ENCODE data around the gene KLHL22.

The KLHL22 gene

DNA sequence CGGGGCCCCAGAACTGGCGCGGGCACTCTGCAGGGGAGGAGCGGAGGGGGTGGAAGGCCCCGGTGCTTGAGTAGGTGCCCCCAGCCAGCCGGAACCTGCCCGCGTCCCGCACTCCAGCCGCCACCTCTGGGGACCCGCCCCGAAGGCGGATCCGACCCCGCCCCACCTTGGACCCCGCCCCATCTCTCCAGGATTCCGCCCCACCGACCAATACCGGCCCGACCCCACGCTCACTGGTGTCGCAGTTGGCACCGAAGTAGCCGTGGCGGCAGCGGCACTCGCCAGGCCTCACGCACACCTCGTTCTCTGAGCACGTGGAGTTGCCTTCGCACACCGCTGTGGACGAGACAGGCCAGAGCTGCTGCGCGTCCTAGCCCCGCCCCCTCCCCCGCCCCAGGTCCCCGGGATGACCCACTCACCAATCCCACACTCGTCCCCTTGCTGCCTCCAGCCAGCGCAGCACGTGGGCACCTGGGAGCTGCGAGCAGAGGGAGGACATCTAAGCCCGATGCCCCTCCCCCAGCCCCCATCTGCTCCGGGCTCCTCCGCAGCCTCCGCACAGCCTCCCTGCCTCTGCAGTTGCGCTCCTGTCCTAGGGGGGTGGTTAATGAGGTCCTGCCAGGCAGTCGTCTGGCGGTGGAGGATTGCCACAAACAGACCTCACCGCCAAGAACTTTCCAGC lies 63.9 kb downstream of the KLHL22 start:
- Histone ChIP-seq H3K4me2 (ENCODE audit: low read length) (no peak overlapping the region), H3K9me2 (ENCODE audit: low read depth, low read length) (no peaks in the 10 kb centered on the region), H3K79me2 (ENCODE audit: insufficient read depth, low read length) (no peaks in the 10 kb centered on the region), H3K9me3 (ENCODE audit: low read length) (no peaks in the 10 kb centered on the region), H2AFZ (ENCODE audit: low read length) (no peak overlapping the region), H3K4me3 (ENCODE audit: low read depth, low read length, poor library complexity, severe bottlenecking) (no peak overlapping the region), H3K9ac (ENCODE audit: low read length) (no peak overlapping the region), H4K20me1 (ENCODE audit: insufficient read depth, low read length) (no peaks in the 10 kb centered on the region), H3K36me3 (ENCODE audit: insufficient read depth, low read length) (no peaks in the 10 kb centered on the region), H3K27ac (ENCODE audit: low read depth, low read length, poor library complexity, severe bottlenecking) (no peak overlapping the region), H3K4me1 (ENCODE audit: insufficient read depth, low read length, severe bottlenecking) (peaks cover 3% of the 10 kb centered on the region), H3F3A (ENCODE audit: insufficient read depth, low read length) (no peaks in the 10 kb centered on the region), H3K27me3 (ENCODE audit: insufficient read depth, low read length) (no peaks in the 10 kb centered on the region)
- TF ChIP-seq, protein P1, sequence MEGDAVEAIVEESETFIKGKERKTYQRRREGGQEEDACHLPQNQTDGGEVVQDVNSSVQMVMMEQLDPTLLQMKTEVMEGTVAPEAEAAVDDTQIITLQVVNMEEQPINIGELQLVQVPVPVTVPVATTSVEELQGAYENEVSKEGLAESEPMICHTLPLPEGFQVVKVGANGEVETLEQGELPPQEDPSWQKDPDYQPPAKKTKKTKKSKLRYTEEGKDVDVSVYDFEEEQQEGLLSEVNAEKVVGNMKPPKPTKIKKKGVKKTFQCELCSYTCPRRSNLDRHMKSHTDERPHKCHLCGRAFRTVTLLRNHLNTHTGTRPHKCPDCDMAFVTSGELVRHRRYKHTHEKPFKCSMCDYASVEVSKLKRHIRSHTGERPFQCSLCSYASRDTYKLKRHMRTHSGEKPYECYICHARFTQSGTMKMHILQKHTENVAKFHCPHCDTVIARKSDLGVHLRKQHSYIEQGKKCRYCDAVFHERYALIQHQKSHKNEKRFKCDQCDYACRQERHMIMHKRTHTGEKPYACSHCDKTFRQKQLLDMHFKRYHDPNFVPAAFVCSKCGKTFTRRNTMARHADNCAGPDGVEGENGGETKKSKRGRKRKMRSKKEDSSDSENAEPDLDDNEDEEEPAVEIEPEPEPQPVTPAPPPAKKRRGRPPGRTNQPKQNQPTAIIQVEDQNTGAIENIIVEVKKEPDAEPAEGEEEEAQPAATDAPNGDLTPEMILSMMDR (IDR thresholded peaks at IDR 0.05; ENCODE audit: low read length), result no peak
- TF ChIP-seq EZH2 (IDR thresholded peaks at IDR 0.05; ENCODE audit: borderline replicate concordance, low read length), result no peak

DNA sequence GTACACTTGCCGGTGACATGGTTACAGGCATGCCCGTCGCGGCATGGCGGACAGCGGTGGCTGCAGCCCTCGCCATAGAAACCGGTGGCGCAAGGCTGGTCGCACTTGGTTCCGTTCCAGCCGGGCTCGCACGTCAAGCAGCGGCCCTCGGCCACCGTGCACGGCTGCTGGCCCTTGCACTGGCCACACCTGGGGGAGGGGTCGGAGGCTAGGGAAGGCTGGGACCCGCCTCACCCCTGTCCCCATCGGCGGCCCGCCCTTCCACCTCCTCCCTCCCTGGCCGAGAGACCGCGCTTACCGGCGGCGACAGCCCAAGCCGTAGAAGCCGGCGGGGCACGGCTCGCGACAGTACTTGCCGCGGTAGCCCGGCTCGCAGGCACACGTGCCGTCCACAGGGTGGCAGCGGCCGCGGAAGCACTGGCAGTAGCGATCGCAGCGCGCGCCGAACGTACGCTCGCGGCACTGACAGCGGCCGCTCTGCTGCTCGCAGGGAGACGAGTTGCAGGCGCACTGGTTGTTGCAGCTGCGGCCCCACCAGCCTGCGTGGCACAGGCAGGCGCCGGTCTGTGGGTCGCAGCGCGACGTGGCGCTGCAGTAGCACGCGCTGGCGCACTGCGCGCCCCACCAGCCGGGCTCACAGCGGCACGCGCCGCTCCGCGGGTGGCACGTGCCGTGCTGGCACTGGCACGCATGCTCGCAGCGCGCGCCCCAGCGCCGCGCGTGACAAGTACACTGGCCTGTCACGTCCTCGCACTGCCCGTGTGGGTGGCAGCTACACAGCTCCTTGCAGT lies 64.7 kb downstream of the KLHL22 start:
- H3K27me3 ChIP-seq (ENCODE audit: insufficient read depth, low read length), result no peaks in the 10 kb centered on the region
- peaks cover 3% of the 10 kb centered on the region for H3K4me1 ChIP-seq (ENCODE audit: insufficient read depth, low read length, severe bottlenecking)
- TF ChIP-seq, protein P1 (IDR thresholded peaks at IDR 0.05; ENCODE audit: low read length), result no peak
- no peaks in the 10 kb centered on the region for H3K79me2 ChIP-seq (ENCODE audit: insufficient read depth, low read length)
- no peaks in the 10 kb centered on the region for H4K20me1 ChIP-seq (ENCODE audit: insufficient read depth, low read length)
- no peaks in the 10 kb centered on the region for H3K36me3 ChIP-seq (ENCODE audit: insufficient read depth, low read length)
- H3F3A ChIP-seq (ENCODE audit: insufficient read depth, low read length), result no peaks in the 10 kb centered on the region
- H3K4me3 ChIP-seq (ENCODE audit: low read depth, low read length, poor library complexity, severe bottlenecking), result no peak overlapping the region
- H3K9me3 ChIP-seq (ENCODE audit: low read length), result no peaks in the 10 kb centered on the region
- no peak overlapping the region for H3K9ac ChIP-seq (ENCODE audit: low read length)
- no peak overlapping the region for H3K27ac ChIP-seq (ENCODE audit: low read depth, low read length, poor library complexity, severe bottlenecking)
- no peaks in the 10 kb centered on the region for H3K9me2 ChIP-seq (ENCODE audit: low read depth, low read length)
- no peak overlapping the region for H3K4me2 ChIP-seq (ENCODE audit: low read length)
- H2AFZ ChIP-seq (ENCODE audit: low read length), result no peak overlapping the region

DNA sequence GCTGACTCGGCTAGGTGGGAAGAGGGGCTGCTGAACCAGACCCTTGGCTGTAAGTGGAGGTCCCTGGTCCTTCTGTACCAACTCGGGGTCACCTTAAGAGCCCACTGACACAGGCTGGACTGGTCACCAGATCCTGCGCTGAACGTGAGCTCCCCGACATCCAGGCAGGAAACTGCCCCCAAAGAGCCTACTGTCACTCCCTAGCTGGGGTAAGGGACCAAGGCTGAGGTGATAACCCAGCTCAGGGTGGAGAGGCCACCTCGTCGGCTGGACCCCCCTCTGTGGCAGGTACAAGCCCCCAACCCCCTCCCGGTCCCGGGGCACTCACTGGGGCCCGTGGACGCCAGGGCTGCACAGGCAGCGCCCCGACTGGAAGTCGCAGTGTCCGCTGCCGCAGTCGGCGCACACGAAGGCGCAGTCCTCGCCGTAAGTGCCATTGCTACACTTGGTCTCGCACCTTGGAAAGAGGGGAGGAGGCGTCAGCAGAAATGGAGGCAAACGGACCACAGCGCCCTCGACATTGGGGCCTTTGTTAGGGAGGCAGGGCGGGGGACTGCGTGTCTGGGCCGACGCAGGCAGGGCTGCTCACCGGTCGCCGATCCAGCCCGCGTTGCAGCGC lies 65.4 kb downstream of the KLHL22 start:
- no peaks in the 10 kb centered on the region for H3F3A ChIP-seq (ENCODE audit: insufficient read depth, low read length)
- H3K9ac ChIP-seq (ENCODE audit: low read length), result no peak overlapping the region
- H3K36me3 ChIP-seq (ENCODE audit: insufficient read depth, low read length), result no peaks in the 10 kb centered on the region
- no peak overlapping the region for H3K4me2 ChIP-seq (ENCODE audit: low read length)
- peaks cover 3% of the 10 kb centered on the region for H3K4me1 ChIP-seq (ENCODE audit: insufficient read depth, low read length, severe bottlenecking)
- H3K4me3 ChIP-seq (ENCODE audit: low read depth, low read length, poor library complexity, severe bottlenecking), result no peak overlapping the region
- TF ChIP-seq EZH2 (IDR thresholded peaks at IDR 0.05; ENCODE audit: borderline replicate concordance, low read length), result no peak
- TF ChIP-seq, protein P1 (IDR thresholded peaks at IDR 0.05; ENCODE audit: low read length), result no peak
- no peaks in the 10 kb centered on the region for H4K20me1 ChIP-seq (ENCODE audit: insufficient read depth, low read length)
- H3K27ac ChIP-seq (ENCODE audit: low read depth, low read length, poor library complexity, severe bottlenecking), result no peak overlapping the region
- H3K9me3 ChIP-seq (ENCODE audit: low read length), result no peaks in the 10 kb centered on the region
- H3K79me2 ChIP-seq (ENCODE audit: insufficient read depth, low read length), result no peaks in the 10 kb centered on the region
- no peaks in the 10 kb centered on the region for H3K9me2 ChIP-seq (ENCODE audit: low read depth, low read length)
- H2AFZ ChIP-seq (ENCODE audit: low read length), result no peak overlapping the region
- H3K27me3 ChIP-seq (ENCODE audit: insufficient read depth, low read length), result no peaks in the 10 kb centered on the region

All from OCI-LY1 (cell line).